Stimulated activated CD8-positive, alpha-beta memory T cell treated with anti-CD3 and anti-CD28 coated beads, Interleukin-7, amount 100 ng/mL, for 48 hours (primary cell): ENCODE results near the gene ARHGEF19.
"Not testable (repeated sequence)": the region's sequence is repeated elsewhere in the genome, so short reads cannot be mapped to it uniquely, and the experiment has no call there.

Experiments
- DNase-seq, 2 donors: peaks; one replicate each; pipeline ENCODE4 v3.0.0-alpha.2; 2020; ENCODE audit warnings: low read depth in 1 of 2; ENCODE audit errors: extremely low read depth in 1 of 2

ARHGEF19 gene

GRCh38 chr1:16212251-16212961, at the start of gene ARHGEF19:
TSS of gene ARHGEF19 (minus strand) at chr1:16212652. CDS start at chr1:16209054, 3,598 bp downstream.
- DNase-seq: no peak

- no peak for DNase-seq
Measured at GRCh38 chr1:16262067-16262466, 49.6 kb upstream of the ARHGEF19 start.

GRCh38 chr1:16260814-16261213, 48.4 kb upstream of the ARHGEF19 start:
- DNase-seq: no peak

GRCh38 chr1:16258591-16259135, 46.2 kb upstream of the ARHGEF19 start:
- no peak for DNase-seq

GRCh38 chr1:16257968-16258367, 45.5 kb upstream of the ARHGEF19 start:
- DNase-seq: no peak

GRCh38 chr1:16257556-16257955, 45.1 kb upstream of the ARHGEF19 start:
- not testable (repeated sequence) for DNase-seq

- no peak for DNase-seq
Measured at GRCh38 chr1:16256478-16256877, 44.0 kb upstream of the ARHGEF19 start.

GRCh38 chr1:16254263-16254928, 41.9 kb upstream of the ARHGEF19 start:
- no peak for DNase-seq

- no peak for DNase-seq
Measured at GRCh38 chr1:16253332-16253922, 41.0 kb upstream of the ARHGEF19 start.

GRCh38 chr1:16252912-16253311, 40.5 kb upstream of the ARHGEF19 start:
- DNase-seq: no peak

GRCh38 chr1:16251381-16251780, 38.9 kb upstream of the ARHGEF19 start:
- DNase-seq: no peak

GRCh38 chr1:16250524-16251251, 38.2 kb upstream of the ARHGEF19 start:
- DNase-seq: no peak

GRCh38 chr1:16249596-16250241, 37.3 kb upstream of the ARHGEF19 start:
- DNase-seq: no peak

- DNase-seq: no peak
Measured at GRCh38 chr1:16248603-16249516, 36.4 kb upstream of the ARHGEF19 start.

GRCh38 chr1:16248007-16248436, 35.6 kb upstream of the ARHGEF19 start:
- DNase-seq: no peak

GRCh38 chr1:16247441-16247840, 35.0 kb upstream of the ARHGEF19 start:
- no peak for DNase-seq

- no peak for DNase-seq
Measured at GRCh38 chr1:16246961-16247360, 34.5 kb upstream of the ARHGEF19 start.

GRCh38 chr1:16246239-16246638, 33.8 kb upstream of the ARHGEF19 start:
- DNase-seq: not testable (repeated sequence)

GRCh38 chr1:16245476-16246196, 33.2 kb upstream of the ARHGEF19 start:
- no peak for DNase-seq
